ENCODE results near the gene MSH3.
"Not testable (repeated sequence)": the region's sequence is repeated elsewhere in the genome, so short reads cannot be mapped to it uniquely, and the experiment has no call there.

Gene MSH3

DNA sequence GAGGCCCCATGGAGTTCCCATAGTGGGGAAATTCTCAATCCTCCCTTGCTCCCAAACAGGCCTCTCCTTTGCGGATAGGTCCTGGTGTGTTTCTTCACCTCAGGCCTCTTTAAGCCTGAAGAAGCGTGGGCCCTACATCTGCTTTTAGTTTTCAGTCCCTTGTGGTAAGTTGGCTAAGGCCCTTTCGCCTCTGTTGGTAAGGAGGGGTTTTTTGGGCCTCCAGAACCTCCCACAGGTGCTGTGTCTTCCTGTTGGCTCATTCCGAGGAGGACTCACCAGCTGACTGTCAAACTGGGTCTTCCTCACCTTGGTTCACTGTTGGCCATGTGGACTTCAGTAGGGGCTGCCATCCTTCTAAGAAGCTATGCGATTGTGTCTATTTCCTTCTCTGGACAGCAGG lies 56.8 kb downstream of the MSH3 start:
- no peak for DNase-seq

GRCh38 chr5:80711938-80712337 lies 57.5 kb downstream of the MSH3 start:
- no peak for DNase-seq

- DNase-seq = no peak
Observed at GRCh38 chr5:80712919-80713318, 58.5 kb downstream of the MSH3 start.

DNA sequence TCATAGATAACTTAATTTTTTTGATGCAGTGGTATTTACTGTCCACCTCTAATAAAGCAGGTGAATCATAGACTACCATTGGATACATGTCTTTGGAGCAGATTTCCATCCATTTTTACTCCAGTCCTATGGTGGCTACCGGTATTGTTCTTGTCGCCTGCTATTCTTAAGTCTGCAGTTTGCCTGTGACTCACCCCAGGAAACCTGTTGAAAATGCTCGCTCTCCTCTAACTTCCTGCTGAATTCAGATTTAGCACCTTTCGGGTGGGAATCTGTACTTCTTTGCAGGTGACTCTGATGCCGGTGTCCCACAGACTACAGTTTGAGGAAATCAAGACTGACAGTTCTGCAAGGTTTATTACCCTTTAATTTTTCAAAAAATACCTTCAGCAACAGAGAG lies 59.2 kb downstream of the MSH3 start:
- no peak for DNase-seq

- no peak for DNase-seq
Observed at GRCh38 chr5:80714570-80715298, 60.3 kb downstream of the MSH3 start.

DNA sequence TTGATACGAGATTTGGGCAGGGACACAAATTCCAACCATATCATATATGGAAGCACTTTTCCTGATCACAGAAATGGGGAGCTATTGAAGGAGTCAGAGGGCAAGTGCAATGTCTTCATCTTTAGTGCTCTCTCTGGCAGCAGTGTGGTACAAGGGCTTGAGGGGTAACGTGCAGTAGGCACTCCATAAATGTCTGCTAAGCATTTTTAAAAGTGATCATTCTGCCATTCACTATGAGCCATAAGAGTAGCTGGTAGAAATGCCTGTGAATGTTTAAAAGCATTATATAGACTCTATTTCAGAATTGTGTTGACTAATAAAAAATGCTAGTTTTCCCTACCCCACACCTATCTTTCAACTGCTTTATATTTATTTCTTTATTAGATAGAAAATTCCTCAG lies 61.4 kb downstream of the MSH3 start:
- DNase-seq = no peak

DNA sequence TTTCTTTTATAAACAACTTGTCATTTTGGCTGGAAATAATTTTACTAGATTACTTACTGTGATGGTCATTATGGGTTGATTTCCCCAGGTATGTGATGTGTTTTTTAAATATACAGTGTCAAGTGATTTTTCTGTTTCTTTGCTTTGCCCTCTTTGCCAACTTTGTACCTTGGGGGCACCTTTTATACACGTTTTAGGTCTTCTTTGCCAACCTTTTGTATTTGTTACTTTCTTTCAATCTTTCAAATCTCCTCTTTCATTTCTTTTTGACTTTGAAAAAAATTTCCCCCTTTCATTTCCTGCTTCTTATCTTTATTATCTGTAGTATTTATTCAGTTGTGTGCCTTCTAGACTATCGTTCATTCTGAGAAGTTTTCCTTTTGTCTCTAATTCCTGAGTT lies 65.7 kb downstream of the MSH3 start:
- no peak for DNase-seq

GRCh38 chr5:80722916-80723315 lies 68.5 kb downstream of the MSH3 start:
- no peak for DNase-seq

DNA sequence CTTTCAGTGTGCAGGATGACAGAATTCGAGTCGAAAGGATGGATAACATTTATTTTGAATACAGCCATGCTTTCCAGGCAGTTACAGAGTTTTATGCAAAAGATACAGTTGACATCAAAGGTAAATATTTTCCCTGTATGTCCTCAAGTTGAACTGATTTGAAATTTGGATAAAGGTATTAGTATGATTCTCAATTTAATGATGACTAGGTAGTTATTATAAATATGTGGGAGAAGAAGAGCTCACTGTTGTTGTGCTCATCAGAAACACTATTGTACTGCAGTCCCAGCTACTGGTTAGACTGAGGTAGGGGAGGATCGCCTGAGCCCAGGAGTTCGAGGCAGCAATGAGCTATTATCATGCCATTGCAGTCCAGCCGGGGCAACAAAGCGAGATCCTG lies 71.0 kb downstream of the MSH3 start:
- DNase-seq = no peak

DNA sequence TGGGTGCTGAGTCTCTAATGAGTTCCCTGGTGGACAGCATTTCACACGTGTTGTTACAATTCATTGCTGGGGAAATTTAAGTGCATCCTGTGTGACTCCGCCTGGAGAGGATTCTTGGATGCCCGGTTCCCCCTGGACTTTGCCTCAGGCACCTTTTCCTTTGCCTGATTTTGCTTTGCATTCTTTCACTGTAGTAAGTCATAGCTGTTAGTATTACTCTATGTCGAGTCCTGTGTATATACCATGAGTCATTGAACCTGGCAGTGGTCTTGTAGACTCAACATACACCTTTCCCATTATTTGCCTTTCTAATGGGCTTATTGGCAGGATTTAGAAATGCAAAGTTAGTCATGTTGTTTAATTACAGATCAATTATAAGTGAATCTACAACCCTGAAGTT lies 82.3 kb downstream of the MSH3 start:
- no peak for DNase-seq

GRCh38 chr5:80738466-80738865 lies 84.0 kb downstream of the MSH3 start:
- no peak for DNase-seq

- no peak for DNase-seq
Observed at GRCh38 chr5:80739057-80739456, 84.6 kb downstream of the MSH3 start.

DNA sequence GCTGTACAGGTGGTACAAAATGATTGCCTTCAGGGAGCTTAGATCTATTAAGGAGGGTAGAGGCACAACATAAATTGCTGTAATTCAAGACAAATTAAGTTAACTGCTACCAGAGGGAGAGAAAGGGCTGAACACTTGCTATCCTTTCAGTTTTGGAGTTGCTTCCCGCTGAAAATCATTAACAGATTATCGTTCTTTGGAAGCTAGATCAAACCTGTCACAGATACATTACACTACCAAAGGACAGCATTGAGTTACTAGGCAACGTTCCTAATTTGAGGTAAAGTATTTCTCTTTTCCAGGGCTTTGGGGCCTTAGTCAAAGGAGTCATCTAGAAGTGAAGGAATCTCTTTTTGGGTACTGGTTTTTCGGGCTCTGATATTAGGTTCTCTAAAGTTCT lies 85.0 kb downstream of the MSH3 start:
- no peak for DNase-seq

GRCh38 chr5:80739898-80740297 lies 85.4 kb downstream of the MSH3 start:
- DNase-seq = no peak

DNA sequence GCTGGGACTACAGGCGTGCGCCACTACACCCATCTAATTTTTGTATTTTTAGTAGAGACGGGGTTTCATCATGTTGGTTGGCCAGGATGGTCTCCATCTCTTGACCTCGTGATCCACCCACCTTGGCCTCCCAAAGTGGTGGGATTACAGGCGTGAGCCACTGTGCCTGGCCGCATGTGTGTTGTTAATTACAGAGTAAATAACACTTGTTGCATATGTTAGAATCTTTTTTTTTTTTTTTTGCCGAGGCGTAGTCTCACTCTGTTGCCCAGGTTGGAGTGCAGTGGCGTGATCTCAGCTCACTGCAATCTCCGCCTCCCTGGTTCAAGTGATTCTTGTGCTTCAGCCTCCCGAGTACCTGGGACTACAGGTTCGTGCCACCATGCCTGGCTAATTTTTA lies 86.0 kb downstream of the MSH3 start:
- not testable (repeated sequence) for DNase-seq

DNA sequence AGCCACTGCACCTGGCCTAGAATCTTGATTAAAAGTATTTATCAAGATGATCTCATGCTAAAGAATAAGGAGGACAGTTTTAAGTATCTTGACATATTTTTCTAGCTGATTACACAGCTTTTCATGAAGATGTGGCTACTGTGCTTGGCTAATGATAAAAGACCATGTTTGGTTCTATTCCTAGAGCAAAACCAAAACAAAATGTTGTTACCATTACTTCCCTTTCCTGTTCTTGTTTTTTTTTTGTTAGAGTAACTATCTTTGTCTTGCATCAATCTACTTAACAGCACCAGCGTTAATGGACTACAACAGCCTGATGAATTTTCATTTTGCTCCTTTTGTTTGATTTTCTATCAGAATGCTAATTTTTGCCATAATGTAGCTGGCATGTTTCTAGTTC lies 86.5 kb downstream of the MSH3 start:
- no peak for DNase-seq

DNA sequence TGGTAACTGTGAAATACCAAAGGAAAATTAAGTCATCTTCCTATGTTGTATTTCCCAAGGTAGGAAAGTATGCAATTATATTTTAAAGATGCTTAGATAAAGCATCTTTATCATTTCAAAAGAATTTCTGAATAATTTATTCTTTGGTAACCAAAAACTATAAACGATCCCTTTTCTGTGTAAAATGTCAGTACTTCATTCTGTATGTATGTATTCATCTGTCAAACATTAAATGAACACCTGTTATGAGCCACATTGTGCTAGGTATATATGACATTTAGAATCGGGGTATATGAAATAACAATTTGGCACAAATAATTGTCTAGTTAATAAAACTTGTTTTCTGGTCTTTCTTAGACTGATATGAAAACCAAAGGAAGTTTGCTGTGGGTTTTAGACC lies 89.7 kb downstream of the MSH3 start:
- DNase-seq = no peak

GRCh38 chr5:80745490-80745889 lies 91.0 kb downstream of the MSH3 start:
- no peak for DNase-seq

DNA sequence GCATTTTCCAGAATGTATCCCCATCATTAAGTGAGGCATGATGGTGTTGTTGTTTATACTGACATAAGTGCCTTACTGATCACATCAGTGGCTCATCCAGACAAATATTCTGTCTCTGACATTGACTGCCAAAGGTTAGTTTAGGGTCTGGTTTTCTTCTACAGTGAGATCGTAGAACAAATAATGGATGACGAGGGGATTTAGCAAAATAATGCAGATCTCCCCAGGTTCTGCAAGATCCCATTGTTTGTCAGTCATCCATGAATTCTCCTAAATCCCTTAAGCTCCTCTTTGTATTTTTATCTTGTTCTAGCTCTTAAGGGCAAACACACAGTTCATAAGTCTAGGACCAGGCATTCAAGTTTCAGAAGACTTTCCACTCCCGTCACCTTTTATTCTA lies 93.5 kb downstream of the MSH3 start:
- DNase-seq = no peak

- DNase-seq = no peak
Observed at GRCh38 chr5:80752427-80752826, 98.0 kb downstream of the MSH3 start.

- DNase-seq = no peak
Observed at GRCh38 chr5:80753712-80754111, 99.3 kb downstream of the MSH3 start.

- DNase-seq = no peak
Observed at GRCh38 chr5:80754900-80755299, 100.4 kb downstream of the MSH3 start.

- no peak for DNase-seq
Observed at GRCh38 chr5:80755626-80756025, 101.2 kb downstream of the MSH3 start.

DNA sequence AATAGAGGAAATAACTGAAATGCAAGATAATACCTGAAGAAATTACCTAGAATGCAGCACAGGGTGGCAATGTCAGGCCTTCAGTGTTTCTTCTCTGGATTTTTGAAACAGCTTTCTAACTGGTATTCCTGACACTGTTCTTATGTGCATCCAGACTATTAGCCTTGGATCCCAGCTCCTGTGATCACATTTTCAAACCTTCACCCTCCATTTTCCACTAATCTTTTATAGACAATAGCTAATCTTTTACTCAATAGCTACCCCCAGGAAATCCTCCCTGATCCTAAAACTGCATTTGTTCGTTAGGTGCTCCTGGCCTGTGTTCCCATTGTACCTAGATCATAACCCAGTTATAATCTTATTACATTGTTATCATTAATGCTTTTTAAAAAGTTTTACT lies 101.8 kb downstream of the MSH3 start:
- no peak for DNase-seq

DNA sequence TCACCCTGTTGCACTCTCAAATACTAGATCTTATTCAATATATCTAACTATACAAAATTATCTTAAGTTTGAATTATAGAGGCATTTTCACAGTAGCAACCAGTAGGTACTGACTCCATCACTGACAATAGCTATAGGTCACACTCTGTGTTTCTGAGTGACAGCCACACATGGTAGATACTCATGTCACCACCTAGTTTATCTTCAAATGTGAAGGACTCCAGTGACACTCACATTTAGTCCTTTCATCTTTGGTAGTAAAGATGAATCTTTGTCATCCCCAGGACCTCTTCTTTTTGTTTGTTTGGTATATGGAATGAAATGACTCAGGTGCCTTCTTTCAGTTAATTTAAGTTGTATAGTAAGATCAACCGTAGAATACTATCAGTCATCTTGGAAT lies 102.8 kb downstream of the MSH3 start:
- DNase-seq = no peak

Measured in inflammatory macrophage treated with lipopolysaccharide for 1 hour (primary cell).